CD14-positive monocyte (primary cell): ENCODE measurements around the gene EXOC4. TPM values are rescaled to one million over a fixed set of nuclear protein-coding genes. Genes with fewer than 3 reads are reported as not detected.
A peak's percentile ranks its signal among the peaks of the same experiment; 100 is the strongest.

Experiments used
- DNase-seq, 3 donors: peaks; one replicate each; pipeline ENCODE4 v3.0.0-alpha.2; 2011 to 2022
- H2AFZ ChIP-seq: 2 replicates; pipeline ENCODE4 v1.6.0; 2012; ENCODE audit warnings: mild to moderate bottlenecking, low read depth, low read length, inconsistent platforms; ENCODE audit not compliant: insufficient read depth, poor library complexity, severe bottlenecking
- H3K27ac ChIP-seq, 2 donors: 1 replicate in 1 of 2; 2 replicates in 1 of 2; pipeline ENCODE4 v1.5.1; 2012 to 2013; ENCODE audit warnings: low read length in 2 of 2, control low read depth in 1 of 2, inconsistent platforms in 1 of 2, low read depth in 1 of 2, mild to moderate bottlenecking in 1 of 2
- H3K27me3 ChIP-seq, 2 donors: one replicate each; pipeline versions ENCODE4 v1.6.0 to v1.6.1; 2011 to 2013; ENCODE audit warnings: low read length in 2 of 2; ENCODE audit not compliant: control insufficient read depth in 2 of 2, insufficient read depth in 2 of 2
- H3K36me3 ChIP-seq, 2 donors: replicated peaks in 1 of 2; 1 replicate in 1 of 2; 2 replicates in 1 of 2; pipeline versions ENCODE4 v1.5.1 to v1.6.1; 2012 to 2013; ENCODE audit warnings: low read length in 2 of 2, control low read depth in 1 of 2, inconsistent platforms in 1 of 2, mild to moderate bottlenecking in 1 of 2; ENCODE audit not compliant: insufficient read depth in 2 of 2, control insufficient read depth in 1 of 2
- H3K4me1 ChIP-seq, 2 donors: 1 replicate in 1 of 2; 2 replicates in 1 of 2; pipeline versions ENCODE4 v1.5.1 to v1.6.1; 2012 to 2013; ENCODE audit warnings: low read length in 2 of 2, control low read depth in 1 of 2, inconsistent platforms in 1 of 2, mild to moderate bottlenecking in 1 of 2, moderate library complexity in 1 of 2; ENCODE audit not compliant: insufficient read depth in 2 of 2, control insufficient read depth in 1 of 2
- H3K4me2 ChIP-seq: replicated peaks from 2 replicates; pipeline ENCODE3; 2012; ENCODE audit warnings: low read length, moderate library complexity, mild to moderate bottlenecking; ENCODE audit not compliant: poor library complexity, severe bottlenecking; ENCODE audit errors: extremely low read depth
- H3K4me3 ChIP-seq, 3 experiments: fragments of 200-600 bp in 1 of 3; sonication (generic) in 1 of 3; replicated peaks in 1 of 3; 1 replicate in 2 of 3; 2 replicates in 1 of 3; pipeline ENCODE4 v1.5.1; 2011 to 2013; ENCODE audit warnings: low read length in 3 of 3, mild to moderate bottlenecking in 3 of 3, control low read depth in 2 of 3, low read depth in 2 of 3, inconsistent platforms in 1 of 3, moderate library complexity in 1 of 3
- H3K79me2 ChIP-seq: 2 replicates; pipeline ENCODE4 v1.6.0; 2012; ENCODE audit warnings: mild to moderate bottlenecking, control low read depth, inconsistent platforms, low read length, moderate library complexity; ENCODE audit not compliant: insufficient read depth
- H3K9ac ChIP-seq: 2 replicates; pipeline ENCODE4 v1.6.0; 2017; ENCODE audit warnings: low read length, mild to moderate bottlenecking; ENCODE audit not compliant: insufficient read depth, poor library complexity, severe bottlenecking
- H3K9me3 ChIP-seq, 2 donors: replicated peaks in 1 of 2; 1 replicate in 1 of 2; 2 replicates in 1 of 2; pipeline versions ENCODE4 v1.5.1 to v1.6.1; 2012 to 2013; ENCODE audit warnings: low read length in 2 of 2, control low read depth in 1 of 2; ENCODE audit not compliant: control insufficient read depth in 1 of 2, insufficient read depth in 1 of 2
- H4K20me1 ChIP-seq: 2 replicates; pipeline ENCODE4 v1.6.0; 2012; ENCODE audit warnings: mild to moderate bottlenecking, low read length, control low read depth, moderate library complexity; ENCODE audit not compliant: insufficient read depth
- H3K27ac Mint-ChIP-seq, 7 donors: one replicate each; pipeline ENCODE4 v1.8.0; 2020; ENCODE audit warnings: mild to moderate bottlenecking in 7 of 7, mixed read lengths in 7 of 7, moderate library complexity in 6 of 7, inconsistent platforms in 2 of 7
- H3K27me3 Mint-ChIP-seq, 3 donors: one replicate each; pipeline ENCODE4 v1.8.0; 2021 to 2022; ENCODE audit warnings: low read depth in 3 of 3, mild to moderate bottlenecking in 3 of 3, mixed read lengths in 3 of 3, moderate library complexity in 3 of 3, inconsistent platforms in 1 of 3
- H3K36me3 Mint-ChIP-seq, 2 donors: one replicate each; pipeline ENCODE4 v1.8.0; 2020; ENCODE audit warnings: mixed read lengths in 2 of 2, inconsistent platforms in 1 of 2, mild to moderate bottlenecking in 1 of 2
- H3K4me1 Mint-ChIP-seq: one replicate; pipeline ENCODE4 v1.8.0; 2020; ENCODE audit warnings: mild to moderate bottlenecking, mixed read lengths
- H3K4me3 Mint-ChIP-seq, 2 donors: one replicate each; pipeline ENCODE4 v1.8.0; 2020; ENCODE audit warnings: mild to moderate bottlenecking in 2 of 2, mixed read lengths in 2 of 2, moderate library complexity in 1 of 2
- H3K9me3 Mint-ChIP-seq, 7 donors: one replicate each; pipeline ENCODE4 v1.8.0; 2020 to 2022; ENCODE audit warnings: mixed read lengths in 7 of 7, mild to moderate bottlenecking in 6 of 7, moderate library complexity in 6 of 7, inconsistent platforms in 2 of 7
- WGBS: methylation state at CpG from one replicate; pipeline ENCODE4 v1.1.5; 2013; ENCODE audit warnings: missing lambda C conversion rate; ENCODE audit not compliant: insufficient coverage; 5-methylcytosine and 5-hydroxymethylcytosine counted together
- intact Hi-C, 2 donors: fragments of 100-400 bp; cut with micrococcal nuclease; formaldehyde crosslinking; loops; one replicate each; pipeline versions ENCODE4 v1.15.0 to v1.15.1; 2023
- polyA plus RNA-seq, 3 donors: library from polyadenylated mRNA; depleted of rRNA in 1 of 3; unstranded in 2 of 3; stranded (reverse) in 1 of 3; fragments of 300-500 nt in 2 of 3; fragments of >200 nt in 1 of 3; fragmentation: Illumina TruSeq in 2 of 3; gene quantifications; 1 replicate in 2 of 3; 2 replicates in 1 of 3; pipeline ENCODE4 v1.2.3, GENCODE V29; 2012 to 2021
- TF ChIP-seq, protein P1 (sequence below): fragments of 200-600 bp; IDR thresholded peaks from one replicate; pipeline ENCODE4 v1.8.0; 2022; ENCODE audit warnings: antibody characterized with exemption, mild to moderate bottlenecking

EXOC4 gene
- polyA plus RNA-seq, 3 donors, result 20.6 to 22.3 (median 22.3) TPM

DNA sequence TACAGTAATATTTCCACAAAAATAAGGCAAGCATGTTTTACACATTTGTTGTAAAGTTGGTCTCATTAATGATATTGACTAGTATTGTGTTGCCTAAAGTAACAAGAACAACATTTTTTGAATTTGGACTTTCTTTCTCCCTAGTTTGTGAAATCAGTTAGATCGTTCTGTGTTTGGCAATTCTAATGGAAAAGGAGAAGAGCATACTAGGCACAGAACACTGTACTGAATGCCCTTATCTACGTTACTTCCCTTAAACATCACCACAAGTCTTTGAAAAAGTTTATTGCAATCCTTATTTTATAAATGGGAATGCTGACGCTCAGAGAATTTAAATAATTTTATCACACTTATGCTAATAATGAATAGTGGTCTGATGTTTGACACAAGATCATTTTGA lies 372.2 kb downstream of the EXOC4 start:
- Histone ChIP-seq H3K4me1 (no peaks in the 10 kb centered on the region), H3K27ac (no peak overlapping the region), H2AFZ (no peak overlapping the region), H3K79me2 (no peaks in the 10 kb centered on the region), H3K36me3 (peaks cover 0 to 1% of the 10 kb centered on the region in 2 donors), H3K9me3 (no peaks in the 10 kb centered on the region), H4K20me1 (no peaks in the 10 kb centered on the region), H3K4me2 (no peak overlapping the region), H3K4me3 (no peak overlapping the region), H3K27me3 (no peaks in the 10 kb centered on the region), H3K9ac (no peak overlapping the region)
- peak in 1 of 3 donors; percentile 9 for DNase-seq
- Mint-ChIP-seq H3K27me3 (no peaks in the 10 kb centered on the region), H3K4me3 (no peak overlapping the region), H3K36me3 (peaks cover 4 to 5% of the 10 kb centered on the region in 2 donors), H3K4me1 (peaks cover 11% of the 10 kb centered on the region), H3K27ac (no peak overlapping the region), H3K9me3 (peaks cover 0 to 5% (median 0%) of the 10 kb centered on the region in 7 donors)
- intact Hi-C loops, result no loop called here
- TF ChIP-seq, protein P1, sequence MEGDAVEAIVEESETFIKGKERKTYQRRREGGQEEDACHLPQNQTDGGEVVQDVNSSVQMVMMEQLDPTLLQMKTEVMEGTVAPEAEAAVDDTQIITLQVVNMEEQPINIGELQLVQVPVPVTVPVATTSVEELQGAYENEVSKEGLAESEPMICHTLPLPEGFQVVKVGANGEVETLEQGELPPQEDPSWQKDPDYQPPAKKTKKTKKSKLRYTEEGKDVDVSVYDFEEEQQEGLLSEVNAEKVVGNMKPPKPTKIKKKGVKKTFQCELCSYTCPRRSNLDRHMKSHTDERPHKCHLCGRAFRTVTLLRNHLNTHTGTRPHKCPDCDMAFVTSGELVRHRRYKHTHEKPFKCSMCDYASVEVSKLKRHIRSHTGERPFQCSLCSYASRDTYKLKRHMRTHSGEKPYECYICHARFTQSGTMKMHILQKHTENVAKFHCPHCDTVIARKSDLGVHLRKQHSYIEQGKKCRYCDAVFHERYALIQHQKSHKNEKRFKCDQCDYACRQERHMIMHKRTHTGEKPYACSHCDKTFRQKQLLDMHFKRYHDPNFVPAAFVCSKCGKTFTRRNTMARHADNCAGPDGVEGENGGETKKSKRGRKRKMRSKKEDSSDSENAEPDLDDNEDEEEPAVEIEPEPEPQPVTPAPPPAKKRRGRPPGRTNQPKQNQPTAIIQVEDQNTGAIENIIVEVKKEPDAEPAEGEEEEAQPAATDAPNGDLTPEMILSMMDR, result no peak
- WGBS, result no CpG with 5 or more reads among the region's 3 CpGs

DNA sequence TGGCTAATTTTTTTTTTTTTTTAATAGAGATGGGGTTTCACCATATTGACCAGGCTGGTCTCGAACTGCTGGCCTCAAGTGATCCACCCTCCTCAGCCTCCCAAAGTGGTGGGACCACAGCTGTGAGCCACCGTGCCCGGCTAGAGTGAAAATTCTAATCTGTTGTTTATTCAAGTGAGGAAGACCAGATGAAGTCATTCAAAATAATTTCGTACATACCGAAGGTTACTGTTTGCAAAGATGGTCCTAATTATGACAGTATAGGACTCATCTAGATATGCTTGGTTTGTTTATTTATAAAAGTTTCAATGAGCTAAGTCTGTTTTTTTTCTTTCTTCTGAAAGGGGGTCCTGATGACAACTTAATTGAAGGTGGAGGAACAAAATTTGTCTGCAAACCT lies 376.8 kb downstream of the EXOC4 start:
- no peaks in the 10 kb centered on the region for H3K27me3 ChIP-seq
- WGBS, result 100% methylated on average over 2 of the region's 5 CpGs

More for the DNA sequence above, 376.8 kb downstream of the EXOC4 start:
- Histone ChIP-seq H3K9ac (no peak overlapping the region), H3K4me1 (peaks cover 11 to 12% of the 10 kb centered on the region in 2 donors), H2AFZ (no peak overlapping the region), H3K79me2 (no peaks in the 10 kb centered on the region), H3K4me3 (no peak overlapping the region), H4K20me1 (no peaks in the 10 kb centered on the region), H3K4me2 (no peak overlapping the region), H3K27ac (no peak overlapping the region), H3K36me3 (peaks cover 4 to 12% of the 10 kb centered on the region in 2 donors), H3K9me3 (no peaks in the 10 kb centered on the region)
- Mint-ChIP-seq H3K27ac (no peak overlapping the region), H3K9me3 (peaks cover 0 to 5% (median 0%) of the 10 kb centered on the region in 7 donors), H3K27me3 (no peaks in the 10 kb centered on the region), H3K4me1 (peaks cover 20% of the 10 kb centered on the region), H3K36me3 (peaks cover 9 to 10% of the 10 kb centered on the region in 2 donors), H3K4me3 (no peak overlapping the region)
- TF ChIP-seq, protein P1, result no peak
- intact Hi-C loops, result no loop called here
- DNase-seq, result no peak
